OCI-LY7 (cell line): ENCODE results near the gene RALB. TPM values are rescaled to one million over a fixed set of nuclear protein-coding genes. Genes with fewer than 3 reads are reported as not detected.

Experiments
- BruUV-seq: library from RNA; stranded (reverse); fragments of 400-500 nt; replicated peaks from 2 replicates; lab custom pipeline; 2021; lab: Mats Ljungman, UMichigan
- CTCF ChIA-PET: fragments of 300-600 bp; sonication (Branson Sonifier 250); formaldehyde crosslinking; loops from one replicate; lab custom pipeline; 2022; ENCODE audit warnings: antibody characterized with exemption; ENCODE audit not compliant: unreplicated experiment; lab: Charles Lee
- POLR2A ChIA-PET: fragments of 300-600 bp; sonication (Branson Sonifier 250); formaldehyde crosslinking; loops from one replicate; lab custom pipeline; 2022; ENCODE audit warnings: antibody characterized with exemption; lab: Charles Lee
- DNase-seq: peaks from one replicate; pipeline ENCODE4 v3.0.0-alpha.2; 2015; ENCODE audit warnings: low spot score
- H2AFZ ChIP-seq: fragments of 200-600 bp; sonication (generic), shearing (Covaris generic); 2 replicates; pipeline ENCODE4 v1.6.1; 2014; ENCODE audit warnings: mild to moderate bottlenecking, antibody characterized with exemption, low read length, moderate library complexity
- H3K27ac ChIP-seq: fragments of 200-600 bp; sonication (generic); 2 replicates; pipeline ENCODE4 v1.5.1; 2014; ENCODE audit warnings: mixed run types, low read depth, mild to moderate bottlenecking, moderate library complexity, low read length, inconsistent platforms; ENCODE audit not compliant: poor library complexity, severe bottlenecking
- H3K36me3 ChIP-seq: fragments of 200-600 bp; sonication (generic); 2 replicates; pipeline ENCODE4 v1.6.1; 2014; ENCODE audit warnings: mild to moderate bottlenecking, antibody characterized with exemption, low read length, moderate library complexity, mixed read lengths; ENCODE audit not compliant: insufficient read depth
- H3K4me1 ChIP-seq: fragments of 200-600 bp; sonication (generic); 2 replicates; pipeline ENCODE4 v1.5.1; 2014; ENCODE audit warnings: mild to moderate bottlenecking, low read length; ENCODE audit not compliant: insufficient read depth, poor library complexity, severe bottlenecking
- H3K4me2 ChIP-seq: fragments of 200-600 bp; sonication (generic); 2 replicates; pipeline ENCODE4 v1.6.1; 2014; ENCODE audit warnings: mild to moderate bottlenecking, low read length
- H3K4me3 ChIP-seq: fragments of 200-600 bp; sonication (generic); 2 replicates; pipeline ENCODE4 v1.5.1; 2014; ENCODE audit warnings: mild to moderate bottlenecking, low read depth, low read length; ENCODE audit not compliant: poor library complexity, severe bottlenecking
- H3K79me2 ChIP-seq: fragments of 200-600 bp; sonication (generic); 2 replicates; pipeline ENCODE4 v1.6.1; 2016; ENCODE audit warnings: low read depth, mild to moderate bottlenecking, low read length, moderate library complexity, mixed read lengths; ENCODE audit not compliant: insufficient read depth
- H3K9me2 ChIP-seq: fragments of 200-600 bp; sonication (generic); 2 replicates; pipeline ENCODE4 v1.6.1; 2016; ENCODE audit warnings: mild to moderate bottlenecking, low read length, mixed read lengths; ENCODE audit not compliant: insufficient read depth
- H3K9me3 ChIP-seq: fragments of 200-600 bp; sonication (generic); 2 replicates; pipeline ENCODE4 v1.6.1; 2014; ENCODE audit warnings: mild to moderate bottlenecking, mixed run types, low read length, mixed read lengths
- H4K20me1 ChIP-seq: fragments of 200-600 bp; sonication (generic); 2 replicates; pipeline ENCODE4 v1.6.1; 2014; ENCODE audit warnings: mild to moderate bottlenecking, antibody characterized with exemption, low read length, moderate library complexity, mixed read lengths; ENCODE audit not compliant: insufficient read depth
- CTCF ChIP-seq: fragments of 200-600 bp; sonication (generic); conservative IDR thresholded peaks from 2 replicates; pipeline ENCODE4 v1.5.1; 2014; ENCODE audit warnings: mild to moderate bottlenecking, antibody characterized with exemption, low read length, moderate library complexity, mixed read lengths
- EZH2phosphoT487 ChIP-seq: fragments of 200-600 bp; sonication (generic); IDR thresholded peaks from 2 replicates; pipeline ENCODE4 v1.6.1; 2018; ENCODE audit warnings: low read depth, borderline replicate concordance, mild to moderate bottlenecking, mixed run types, antibody characterized with exemption, low read length, moderate library complexity, mixed read lengths
- intact Hi-C: fragments of 100-400 bp; cut with micrococcal nuclease; formaldehyde crosslinking; loops from one replicate; pipeline ENCODE4 v1.10.0; 2022; ENCODE audit not compliant: unreplicated experiment
- total RNA-seq, 2 experiments: library from RNA; depleted of rRNA in 1 of 2; stranded (reverse); fragments of >200 nt in 1 of 2; shearing (Covaris generic) in 1 of 2; gene quantifications; 2 replicates each; pipeline ENCODE4 v1.2.3, GENCODE V29; 2014 to 2022

RALB gene
- total RNA-seq, 2 experiments from 2014 or later, result 16.2 to 23.6 TPM

GRCh38 chr2:120221616-120222015 lies 31.0 kb upstream of the RALB start:
- TF ChIP-seq EZH2phosphoT487 (no peak), CTCF (no peak)
- ChIA-PET POLR2A (interaction anchor here (0.9 kb wide), 1 partner anchor 26 kb away, joined by 3 read pairs; no protein-coding TSS in a partner anchor), CTCF (no interaction called here)
- BruUV-seq, result TSS peak; percentile 72
- peak overlapping the region; percentile 76 for H3K4me3 ChIP-seq
- H2AFZ ChIP-seq, result no peak overlapping the region
- peaks cover 24% of the 10 kb centered on the region; the same call in 1 of the 2 replicates for H3K36me3 ChIP-seq
- DNase-seq, result no peak
- no peaks in the 10 kb centered on the region for H3K9me3 ChIP-seq
- H3K4me1 ChIP-seq, result peaks cover 44% of the 10 kb centered on the region
- intact Hi-C loops, result loop anchor here (5.0 kb wide), 1 partner anchor 464 kb away; the partner anchor contains the start of gene PTPN4
- H4K20me1 ChIP-seq, result peaks cover 7% of the 10 kb centered on the region; the same call in 1 of the 2 replicates
- H3K79me2 ChIP-seq, result peaks cover 23% of the 10 kb centered on the region
- no peaks in the 10 kb centered on the region for H3K9me2 ChIP-seq
- no peak overlapping the region for H3K27ac ChIP-seq
- H3K4me2 ChIP-seq, result peak overlapping the region; percentile 84

GRCh38 chr2:120222186-120223033 lies 30.2 kb upstream of the RALB start:
- Histone ChIP-seq H3K79me2 (peaks cover 23% of the 10 kb centered on the region), H3K4me3 (peak overlapping the region; percentile 76), H3K4me2 (peak overlapping the region; percentile 84), H3K9me3 (no peaks in the 10 kb centered on the region), H2AFZ (peak overlapping the region; percentile 62), H3K9me2 (no peaks in the 10 kb centered on the region), H3K4me1 (peaks cover 46% of the 10 kb centered on the region), H3K27ac (peak overlapping the region; percentile 78), H4K20me1 (peaks cover 7% of the 10 kb centered on the region; the same call in 1 of the 2 replicates), H3K36me3 (peaks cover 24% of the 10 kb centered on the region; the same call in 1 of the 2 replicates)
- POLR2A ChIA-PET, result interaction anchor here (1.0 to 1.5 kb wide), 4 partner anchors 9 to 91 kb away, joined by 3 to 12 read pairs (median 4); no protein-coding TSS in a partner anchor
- CTCF ChIA-PET, result interaction anchor here (0.6 to 0.7 kb wide), 2 partner anchors 48 to 94 kb away, joined by 3 read pairs; no protein-coding TSS in a partner anchor
- no peak for DNase-seq
- intact Hi-C loops, result loop anchor here (1.0 to 5.0 kb wide), 3 partner anchors 45 to 465 kb away; partner anchors contain the start of genes EPB41L5 and PTPN4
- BruUV-seq, result no TSS peak
- TF ChIP-seq CTCF (no peak), EZH2phosphoT487 (no peak)
